ENCODE results near the gene SLC16A11. TPM values are rescaled to one million over a fixed set of nuclear protein-coding genes. Genes with fewer than 3 reads are reported as not detected.
"Not testable (repeated sequence)": the region's sequence is repeated elsewhere in the genome, so short reads cannot be mapped to it uniquely, and the experiment has no call there.

The SLC16A11 gene
- total and polyA plus RNA-seq, 8 donors = 0.74 to 2.5 (median 1.2) TPM

DNA sequence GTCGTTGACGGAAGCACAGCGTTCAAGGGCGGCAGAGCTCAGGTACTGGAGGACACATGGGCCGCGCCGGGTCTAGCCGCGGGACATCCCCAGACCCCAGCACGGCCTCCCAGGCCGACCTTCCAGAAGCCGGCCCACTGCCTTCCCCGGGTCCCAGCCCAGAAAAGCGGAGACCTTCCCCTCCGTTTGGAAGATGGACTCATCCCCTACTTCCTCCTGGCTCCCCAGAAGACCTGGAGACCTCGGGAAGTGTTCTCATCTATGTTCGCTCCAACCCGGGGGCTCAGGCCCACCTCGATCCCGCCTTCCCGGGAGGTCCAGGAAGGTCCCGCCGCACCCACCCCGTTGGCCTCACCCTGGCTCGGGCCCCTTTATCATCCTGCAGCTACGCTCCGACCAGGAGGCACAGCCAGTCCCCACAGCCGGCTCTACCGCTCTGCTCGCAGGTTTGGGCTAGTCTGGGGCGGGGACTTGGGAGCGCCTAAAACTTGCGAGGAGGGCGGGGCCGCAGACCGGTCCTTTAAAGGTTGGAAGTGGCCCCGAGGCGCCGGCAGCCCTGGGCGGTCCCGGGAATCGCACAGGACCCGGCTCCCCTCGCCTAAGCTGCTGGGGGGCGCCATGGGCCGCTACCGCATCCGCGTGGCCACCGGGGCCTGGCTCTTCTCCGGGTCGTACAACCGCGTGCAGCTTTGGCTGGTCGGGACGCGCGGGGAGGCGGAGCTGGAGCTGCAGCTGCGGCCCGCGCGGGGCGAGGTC lies 48.2 kb downstream of the SLC16A11 start, which contains the start of gene ALOX12:
Gene ALOX12, plus strand, starts transcription at position 550 of the 756 bp plus-strand sequence. Its CDS starts 69 bp downstream, at position 619.
- Histone ChIP-seq H3K9me3 (no peaks in the 10 kb centered on the region), H3K27ac (no peak within 1 kb of the TSS), H3K4me3 (peak within 1 kb of the TSS; percentile 13 to 19), H3K36me3 (peaks cover 0 to 46% of the 10 kb centered on the region in 2 donors), H3K4me1 (peaks cover 0 to 14% of the 10 kb centered on the region in 2 donors), H3K27me3 (no peaks in the 10 kb centered on the region)
- peak in 2 of 4 donors; percentile 49 to 87 for DNase-seq
- intact Hi-C loops (cut with DNase I) = loop anchor here in 1 of 2 donors (5.0 kb wide), 1 partner anchor 88 kb away; no protein-coding TSS in a partner anchor
- no peak for TF ChIP-seq CTCF (IDR thresholded peaks at IDR 0.05)
- ATAC-seq = peak; percentile 93

GRCh38 chr17:6994666-6995256 lies 49.1 kb downstream of the SLC16A11 start:
- TF ChIP-seq CTCF (IDR thresholded peaks at IDR 0.05) = no peak
- DNase-seq = no peak
- no peaks in the 10 kb centered on the region for H3K27me3 ChIP-seq
- no peak for ATAC-seq
- H3K9me3 ChIP-seq = no peaks in the 10 kb centered on the region
- no peak overlapping the region for H3K27ac ChIP-seq
- no peak overlapping the region for H3K4me3 ChIP-seq
- intact Hi-C loops (cut with DNase I) = loop anchor here in 1 of 2 donors (5.0 kb wide), 1 partner anchor 87 kb away; no protein-coding TSS in a partner anchor
- H3K4me1 ChIP-seq = peaks cover 0 to 14% of the 10 kb centered on the region in 2 donors
- H3K36me3 ChIP-seq = peaks cover 0 to 37% of the 10 kb centered on the region in 2 donors

DNA sequence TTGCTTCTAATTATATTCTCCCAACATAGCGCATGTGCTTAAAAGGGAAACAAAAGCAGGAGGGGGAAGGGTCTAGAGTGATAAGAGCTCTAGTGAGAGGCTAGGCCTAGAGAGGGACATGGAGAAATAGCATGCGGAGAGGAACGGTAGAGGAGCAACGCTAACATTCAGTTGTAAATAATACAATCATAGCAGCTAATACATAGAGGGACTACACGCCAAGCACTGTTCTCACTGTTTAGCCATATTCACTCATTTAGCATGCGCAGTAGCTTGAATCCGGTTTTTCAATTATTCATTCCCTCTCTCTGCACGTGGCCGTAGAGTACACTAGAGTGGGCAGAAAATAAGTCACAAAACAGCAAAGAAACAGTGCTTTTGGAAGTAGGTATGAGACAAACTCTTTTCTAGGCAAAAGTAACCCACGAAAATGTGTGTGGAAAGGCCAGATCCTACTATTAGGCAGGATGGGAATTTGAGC lies 49.7 kb downstream of the SLC16A11 start:
- Histone ChIP-seq H3K36me3 (peaks cover 0 to 31% of the 10 kb centered on the region in 2 donors), H3K4me3 (no peak overlapping the region), H3K27ac (no peak overlapping the region), H3K9me3 (no peaks in the 10 kb centered on the region), H3K27me3 (no peaks in the 10 kb centered on the region), H3K4me1 (peaks cover 0 to 14% of the 10 kb centered on the region in 2 donors)
- ATAC-seq = no peak
- intact Hi-C loops (cut with DNase I) = no loop called here
- TF ChIP-seq CTCF (IDR thresholded peaks at IDR 0.05) = no peak
- DNase-seq = no peak

GRCh38 chr17:6993613-6994056 lies 50.3 kb downstream of the SLC16A11 start:
- Histone ChIP-seq H3K36me3 (peaks cover 0 to 26% of the 10 kb centered on the region in 2 donors), H3K4me1 (peaks cover 0 to 14% of the 10 kb centered on the region in 2 donors)
- H3K4me3 ChIP-seq; intact Hi-C loops (cut with DNase I); ATAC-seq; H3K27ac ChIP-seq; H3K9me3 ChIP-seq; DNase-seq; H3K27me3 ChIP-seq: not testable (repeated sequence)

Other genes with a start within 250 kb of the SLC16A11 start
- 1 to 10 TPM in 1 of 2 donors, not detected in 1; 4.9 TPM for gene TEKT1, start 212.4 kb downstream of the SLC16A11 start, total RNA-seq
- gene TEKT1, start 212.4 kb downstream of the SLC16A11 start, polyA plus RNA-seq (ENCODE audit: insufficient read length in 6 of 6) = 10 to 100 TPM in 1 of 6 donors, 1 to 10 TPM in 5; 1.4 to 13.6 (median 7.8) TPM
- under 1 TPM; 0.29 to 0.67 TPM for gene ALOX12, start 48.0 kb downstream of the SLC16A11 start, total RNA-seq
- gene ALOX12, start 48.0 kb downstream of the SLC16A11 start, polyA plus RNA-seq (ENCODE audit: insufficient read length in 6 of 6) = 1 to 10 TPM; 2.8 to 4.4 (median 3.3) TPM
- 100 to 1,000 TPM; 279 to 284 TPM for gene RNASEK, start 31.5 kb downstream of the SLC16A11 start, total RNA-seq
- 100 to 1,000 TPM; 127 to 151 (median 134) TPM for gene RNASEK, start 31.5 kb downstream of the SLC16A11 start, polyA plus RNA-seq (ENCODE audit: insufficient read length in 6 of 6)
- 10 to 100 TPM; 13.3 to 17.2 TPM for gene BCL6B, start 21.0 kb downstream of the SLC16A11 start, total RNA-seq
- gene BCL6B, start 21.0 kb downstream of the SLC16A11 start, polyA plus RNA-seq (ENCODE audit: insufficient read length in 6 of 6) = 10 to 100 TPM; 35.1 to 45.9 (median 37.0) TPM
- 10 to 100 TPM in 1 of 2 donors, 1 to 10 TPM in 1; 9.5 to 21.5 TPM for gene SLC16A13, start 8.1 kb downstream of the SLC16A11 start, total RNA-seq
- gene SLC16A13, start 8.1 kb downstream of the SLC16A11 start, polyA plus RNA-seq (ENCODE audit: insufficient read length in 6 of 6) = 1 to 10 TPM; 3.7 to 5.8 (median 4.6) TPM
- 1 to 10 TPM; 7.8 to 9.6 TPM for gene CLEC10A, start 36.2 kb upstream of the SLC16A11 start, total RNA-seq
- gene CLEC10A, start 36.2 kb upstream of the SLC16A11 start, polyA plus RNA-seq (ENCODE audit: insufficient read length in 6 of 6) = 1 to 10 TPM; 2.0 to 3.6 (median 3.6) TPM
- gene ASGR2, start 70.7 kb upstream of the SLC16A11 start, total RNA-seq = 1 to 10 TPM; 1.0 to 2.7 TPM
- under 1 TPM; 0.34 to 0.76 (median 0.51) TPM for gene ASGR2, start 70.7 kb upstream of the SLC16A11 start, polyA plus RNA-seq (ENCODE audit: insufficient read length in 6 of 6)
- 1 to 10 TPM; 2.4 to 7.7 TPM for gene ASGR1, start 135.3 kb upstream of the SLC16A11 start, total RNA-seq
- 10 to 100 TPM in 4 of 6 donors, 1 to 10 TPM in 2; 8.7 to 13.0 (median 11.0) TPM for gene ASGR1, start 135.3 kb upstream of the SLC16A11 start, polyA plus RNA-seq (ENCODE audit: insufficient read length in 6 of 6)
- 10 to 100 TPM; 25.9 to 33.8 TPM for gene DLG4, start 175.7 kb upstream of the SLC16A11 start, total RNA-seq
- gene DLG4, start 175.7 kb upstream of the SLC16A11 start, polyA plus RNA-seq (ENCODE audit: insufficient read length in 6 of 6) = 10 to 100 TPM; 35.6 to 60.0 (median 47.6) TPM
- gene ACADVL, start 175.8 kb upstream of the SLC16A11 start, total RNA-seq = 100 to 1,000 TPM; 610 to 654 TPM
- gene ACADVL, start 175.8 kb upstream of the SLC16A11 start, polyA plus RNA-seq (ENCODE audit: insufficient read length in 6 of 6) = 100 to 1,000 TPM; 285 to 403 (median 362) TPM
- gene DVL2, start 190.4 kb upstream of the SLC16A11 start, total RNA-seq = 10 to 100 TPM; 36.9 to 46.3 TPM
- gene DVL2, start 190.4 kb upstream of the SLC16A11 start, polyA plus RNA-seq (ENCODE audit: insufficient read length in 6 of 6) = 10 to 100 TPM; 51.7 to 59.7 (median 54.6) TPM
- 10 to 100 TPM; 31.1 to 45.4 TPM for gene PHF23, start 195.4 kb upstream of the SLC16A11 start, total RNA-seq
- 10 to 100 TPM; 32.8 to 51.2 (median 46.1) TPM for gene PHF23, start 195.4 kb upstream of the SLC16A11 start, polyA plus RNA-seq (ENCODE audit: insufficient read length in 6 of 6)
- gene GABARAP, start 198.4 kb upstream of the SLC16A11 start, total RNA-seq = 100 to 1,000 TPM; 545 to 559 TPM
- 100 to 1,000 TPM; 442 to 526 (median 470) TPM for gene GABARAP, start 198.4 kb upstream of the SLC16A11 start, polyA plus RNA-seq (ENCODE audit: insufficient read length in 6 of 6)
- 100 to 1,000 TPM; 134 to 171 TPM for gene CTDNEP1, start 207.6 kb upstream of the SLC16A11 start, total RNA-seq
- 100 to 1,000 TPM; 133 to 154 (median 146) TPM for gene CTDNEP1, start 207.6 kb upstream of the SLC16A11 start, polyA plus RNA-seq (ENCODE audit: insufficient read length in 6 of 6)
- 10 to 100 TPM; 26.5 to 46.6 TPM for gene ELP5, start 208.1 kb upstream of the SLC16A11 start, total RNA-seq
- 10 to 100 TPM; 36.6 to 49.7 (median 42.9) TPM for gene ELP5, start 208.1 kb upstream of the SLC16A11 start, polyA plus RNA-seq (ENCODE audit: insufficient read length in 6 of 6)
- gene CLDN7, start 218.4 kb upstream of the SLC16A11 start, total RNA-seq = 100 to 1,000 TPM; 187 to 197 TPM
- gene CLDN7, start 218.4 kb upstream of the SLC16A11 start, polyA plus RNA-seq (ENCODE audit: insufficient read length in 6 of 6) = 10 to 100 TPM; 26.0 to 37.0 (median 34.8) TPM
- gene SLC2A4, start 237.6 kb upstream of the SLC16A11 start, total RNA-seq = under 1 TPM; 0.60 to 0.85 TPM
- 1 to 10 TPM in 4 of 6 donors, under 1 TPM in 2; 0.93 to 1.5 (median 1.3) TPM for gene SLC2A4, start 237.6 kb upstream of the SLC16A11 start, polyA plus RNA-seq (ENCODE audit: insufficient read length in 6 of 6)

Data from left lung (tissue), 10 donors.